GM10847 (cell line): ENCODE results near the gene GREM1.

Experiments
- POLR2A ChIP-seq: IDR thresholded peaks from 2 replicates; pipeline ENCODE4 v1.6.1; 2011; ENCODE audit not compliant: insufficient read length; ENCODE audit errors: extremely low read depth

Gene GREM1

DNA sequence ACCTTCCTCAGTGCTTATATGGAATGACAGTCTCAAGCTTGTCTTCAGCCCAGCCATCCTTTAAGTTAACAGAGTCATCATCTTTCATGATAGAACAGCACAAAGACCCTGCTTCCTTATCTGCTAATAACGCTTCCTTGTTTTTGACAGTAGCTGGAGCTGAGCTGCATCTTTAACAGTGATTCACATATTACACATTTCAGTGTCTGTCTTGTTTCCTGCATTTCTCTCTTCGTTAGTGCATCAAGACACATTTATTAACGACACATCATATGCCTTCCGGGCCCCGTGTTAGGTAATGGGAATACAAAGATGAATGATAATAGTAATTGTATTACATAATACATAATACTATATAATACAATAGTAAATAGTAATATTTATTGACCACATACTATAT lies 30.2 kb upstream of the GREM1 start:
- no peak for TF ChIP-seq POLR2A

DNA sequence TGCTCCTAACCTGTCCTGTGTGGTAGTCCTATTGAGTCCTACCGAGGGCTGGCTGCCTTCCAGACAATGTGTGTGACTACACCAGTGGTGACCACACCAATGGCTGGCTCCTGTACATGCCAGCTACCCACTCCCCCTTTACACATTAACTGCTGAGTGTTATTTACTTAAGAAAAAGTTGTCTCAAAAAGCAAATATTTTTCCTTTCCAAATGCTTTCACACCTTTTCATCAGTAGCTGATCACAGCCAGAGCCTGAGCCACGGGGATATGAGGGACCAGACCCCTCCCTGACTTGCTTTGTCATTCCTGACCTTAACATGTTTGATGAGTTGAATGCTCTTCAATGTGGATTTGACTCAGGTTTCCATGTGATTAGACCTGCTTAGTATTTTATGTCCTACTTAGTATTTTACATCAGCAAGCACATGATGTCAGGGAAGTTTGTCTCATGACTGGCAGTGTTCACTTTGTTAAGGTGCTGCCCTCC lies 29.6 kb upstream of the GREM1 start:
- no peak for TF ChIP-seq POLR2A

DNA sequence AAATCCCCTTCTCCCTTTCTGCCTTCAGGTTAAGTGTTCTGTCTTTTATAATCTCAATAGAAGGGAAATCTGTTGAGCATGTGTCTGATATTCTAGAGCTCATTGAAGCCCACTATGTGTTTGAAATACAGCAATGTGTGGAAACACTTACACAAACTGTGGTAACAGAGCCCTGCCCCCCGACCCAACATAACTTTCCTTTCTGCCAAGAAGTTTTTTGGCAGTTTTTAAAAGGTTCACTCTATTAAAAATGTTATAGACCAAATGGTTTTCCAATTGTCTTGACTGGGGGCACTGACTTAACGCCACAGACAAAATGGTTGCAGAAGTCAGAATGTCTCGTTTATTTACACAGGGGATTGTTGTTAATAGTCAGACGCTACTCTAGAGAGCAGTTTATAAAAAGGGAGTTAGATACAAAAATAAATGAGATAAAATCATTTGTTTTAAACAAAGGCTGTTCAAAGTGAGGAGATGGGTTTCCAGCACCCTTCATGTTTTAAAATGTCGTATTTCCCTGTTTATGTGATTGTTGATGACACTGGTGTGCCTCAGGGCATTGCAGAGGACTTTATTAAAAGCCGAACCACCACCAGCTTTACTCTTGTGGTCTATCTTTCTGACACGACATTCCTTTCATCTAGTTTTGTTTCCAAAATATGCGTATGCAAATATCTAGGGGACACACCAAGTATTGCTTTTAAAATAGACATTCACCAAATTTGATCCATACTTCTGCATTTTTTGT lies 26.7 kb upstream of the GREM1 start:
- TF ChIP-seq POLR2A = no peak

GRCh38 chr15:32691689-32692038 lies 26.1 kb upstream of the GREM1 start:
- TF ChIP-seq POLR2A = no peak

DNA sequence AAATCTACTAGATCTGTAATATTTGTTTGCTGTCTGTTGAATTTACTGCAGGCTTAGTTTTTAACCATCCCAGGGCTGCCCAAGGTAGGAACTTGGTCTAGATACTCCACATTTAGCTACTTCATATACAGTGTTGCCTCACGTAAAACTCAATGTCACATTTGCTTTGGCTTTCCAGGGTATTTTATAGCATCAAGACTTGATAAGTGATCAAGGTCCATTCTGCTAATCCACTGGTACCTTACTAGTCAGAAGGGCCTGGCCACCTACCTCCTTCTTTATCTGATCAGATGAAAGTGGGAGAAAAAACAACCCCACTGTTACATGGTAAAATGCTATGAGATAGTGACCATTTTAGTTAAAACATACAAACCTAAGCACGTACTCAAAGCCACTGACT lies 25.5 kb upstream of the GREM1 start:
- TF ChIP-seq POLR2A = no peak

- no peak for TF ChIP-seq POLR2A
Observed at GRCh38 chr15:32694222-32694983, 23.4 kb upstream of the GREM1 start.

GRCh38 chr15:32698773-32699390 lies 18.9 kb upstream of the GREM1 start:
- no peak for TF ChIP-seq POLR2A

DNA sequence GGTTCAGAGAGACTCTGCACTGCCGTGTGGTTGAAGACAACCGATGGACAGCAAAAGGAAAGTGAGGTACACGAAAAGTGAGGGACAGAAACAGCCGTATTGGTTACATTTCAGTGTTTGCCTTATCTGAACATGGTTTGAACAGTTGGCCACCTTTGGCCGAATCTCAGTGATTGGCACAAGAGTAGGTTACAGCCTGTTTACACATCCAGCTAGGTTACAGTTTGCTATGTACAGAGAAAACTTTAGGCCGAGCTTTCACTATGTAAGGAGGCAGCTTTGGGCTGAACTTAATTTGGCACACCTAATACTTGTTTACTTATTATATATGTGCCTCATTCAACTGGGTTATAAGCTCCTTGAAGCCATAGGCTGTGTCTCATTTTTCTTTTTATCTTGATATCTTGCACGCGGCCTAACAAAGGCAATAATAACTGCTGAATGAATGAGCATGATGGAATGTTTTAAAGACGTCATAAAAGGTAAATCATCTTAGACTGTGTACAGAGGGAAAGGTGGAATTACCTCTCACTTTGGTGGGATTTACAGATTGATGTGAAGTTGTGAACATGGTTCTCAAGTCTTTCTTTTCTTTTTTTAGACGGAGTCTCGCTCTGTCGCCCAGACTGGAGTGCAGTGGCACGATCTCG lies 17.2 kb upstream of the GREM1 start:
- TF ChIP-seq POLR2A = no peak

- no peak for TF ChIP-seq POLR2A
Observed at GRCh38 chr15:32701863-32702262, 15.9 kb upstream of the GREM1 start.

DNA sequence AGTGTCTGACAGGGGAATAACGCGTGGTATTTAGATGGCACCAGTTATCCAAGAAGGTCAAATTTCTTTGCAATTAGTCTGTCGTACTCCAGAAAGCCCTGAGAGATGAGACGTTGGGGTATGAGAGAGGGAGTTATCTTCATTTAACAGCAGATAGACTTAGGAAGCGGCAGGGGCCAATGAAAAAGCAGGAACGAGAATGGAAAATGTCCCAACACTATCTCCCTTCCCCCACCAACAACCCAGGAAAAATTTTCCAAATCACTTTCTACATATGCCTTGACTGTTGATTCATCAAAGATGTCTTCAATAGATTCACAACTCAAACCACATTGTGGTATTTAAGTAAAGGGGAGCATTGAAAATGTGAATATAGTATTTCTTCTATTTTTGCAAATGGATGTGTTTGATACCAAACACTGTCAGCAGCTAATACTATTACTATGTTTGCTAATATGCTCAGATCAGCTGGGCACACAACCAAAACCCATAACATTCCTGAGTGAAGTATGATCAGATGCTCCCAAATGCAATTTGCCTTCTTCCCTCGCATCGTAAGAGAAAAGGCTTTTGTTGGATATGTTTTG lies 13.3 kb upstream of the GREM1 start:
- no peak for TF ChIP-seq POLR2A

DNA sequence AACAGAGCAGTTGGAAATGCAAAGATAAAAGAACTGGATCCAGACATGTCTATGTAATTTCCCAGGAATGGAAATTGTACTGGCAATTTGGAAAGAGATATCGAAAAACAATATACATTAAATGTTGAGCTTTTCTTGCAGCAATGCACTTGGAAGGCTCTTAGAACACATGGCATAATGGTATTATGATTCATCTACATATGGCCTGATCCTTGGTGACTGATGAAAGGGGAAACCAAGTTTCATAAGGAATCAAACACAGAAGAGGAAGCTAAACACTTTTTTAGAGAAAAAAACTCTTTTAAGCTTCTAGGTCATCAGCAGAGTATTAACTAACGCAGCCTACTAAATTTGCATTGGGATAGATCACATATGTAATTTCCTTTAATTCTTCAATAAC lies 12.4 kb upstream of the GREM1 start:
- TF ChIP-seq POLR2A = no peak

DNA sequence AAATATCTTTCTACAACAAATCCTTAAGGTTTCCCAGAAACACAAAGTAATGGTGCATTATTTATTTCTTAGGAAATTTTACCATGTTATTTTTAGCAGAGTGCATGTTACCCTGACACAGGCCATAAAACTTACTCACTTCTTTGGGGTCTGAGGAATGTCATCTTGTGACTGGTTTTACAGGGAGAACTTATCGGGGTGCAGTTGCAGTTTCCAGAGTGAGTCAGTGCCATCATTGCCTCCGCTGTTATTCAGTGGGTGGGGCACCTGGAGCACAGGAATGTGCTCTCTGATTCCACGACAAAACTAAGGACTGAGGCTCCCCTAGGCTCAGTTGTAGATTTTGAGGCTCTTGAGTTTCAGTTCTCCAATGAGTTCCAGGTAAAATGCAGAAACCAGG lies 11.1 kb upstream of the GREM1 start:
- TF ChIP-seq POLR2A = no peak

DNA sequence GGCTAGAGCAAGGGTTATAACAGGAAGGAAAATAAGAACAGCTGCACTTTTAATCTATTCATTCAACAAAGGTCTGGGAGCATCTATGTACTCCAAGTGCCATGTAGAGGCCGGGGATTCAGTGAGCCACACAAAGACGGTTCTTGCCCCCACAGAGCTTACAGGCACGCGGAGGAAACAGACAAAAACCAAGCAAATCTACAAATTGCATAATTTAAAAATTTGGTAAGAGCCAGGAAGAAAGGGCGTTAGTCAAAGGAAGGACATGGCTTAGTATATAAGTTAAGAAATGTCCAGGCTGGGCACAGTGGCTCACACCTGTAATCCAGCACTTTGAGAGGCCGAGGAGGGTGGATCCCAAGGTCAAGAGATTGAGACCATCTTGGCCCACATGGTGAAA lies 10.4 kb upstream of the GREM1 start:
- TF ChIP-seq POLR2A = no peak

- no peak for TF ChIP-seq POLR2A
Observed at GRCh38 chr15:32709295-32710033, 8.3 kb upstream of the GREM1 start.

DNA sequence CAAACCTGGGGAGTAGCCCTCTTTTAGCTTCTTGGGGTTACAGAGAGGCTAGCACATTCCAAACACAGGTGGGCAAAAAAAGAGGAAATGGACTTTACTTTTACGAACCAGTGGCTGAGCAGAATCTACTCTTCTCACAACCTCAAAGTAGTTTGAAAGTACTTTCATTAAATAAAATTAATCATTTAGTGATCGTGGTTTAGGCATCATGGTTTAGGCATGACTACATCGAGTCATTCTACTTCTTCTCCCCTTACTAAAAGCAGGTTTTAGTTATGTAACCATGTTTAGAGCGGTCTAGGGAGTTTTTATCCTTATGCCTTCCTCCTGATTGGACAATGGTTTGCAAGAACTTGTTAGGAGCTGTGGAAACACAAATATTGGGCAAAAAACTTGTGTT lies 2.5 kb upstream of the GREM1 start:
- TF ChIP-seq POLR2A = no peak
